Measurements from ENCODE around the gene SLC35F4.

SLC35F4 gene

GRCh38 chr14:57889245-57889644 is 23.4 kb upstream of the SLC35F4 start:
- CTCF ChIA-PET, result no interaction called here
- DNase-seq (ENCODE audit: extremely low spot score), result no peak
- POLR2A ChIA-PET, result no interaction called here
- no peak for TF ChIP-seq PKNOX1 (IDR thresholded peaks at IDR 0.05)
- TF ChIP-seq ARNT (IDR thresholded peaks at IDR 0.05), result no peak
- TF ChIP-seq LEF1 (IDR thresholded peaks at IDR 0.05; ENCODE audit: borderline replicate concordance), result no peak
- TF ChIP-seq HDGF (IDR thresholded peaks at IDR 0.05; ENCODE audit: borderline replicate concordance), result no peak
- TF ChIP-seq SUZ12 (IDR thresholded peaks at IDR 0.05), result no peak
- TF ChIP-seq ZNF384 (IDR thresholded peaks at IDR 0.05), result no peak
- no peak for TF ChIP-seq FOXK2 (IDR thresholded peaks at IDR 0.05)
- TF ChIP-seq CTBP1 (IDR thresholded peaks at IDR 0.05; ENCODE audit: borderline replicate concordance), result no peak
- TF ChIP-seq FOXA1 (IDR thresholded peaks at IDR 0.05), result no peak
- no peak for TF ChIP-seq NFRKB (IDR thresholded peaks at IDR 0.05)
- no peak for TF ChIP-seq TARDBP (IDR thresholded peaks at IDR 0.05)
- no peak for TF ChIP-seq ELF4 (IDR thresholded peaks at IDR 0.05)
- TF ChIP-seq L3MBTL2 (conservative IDR thresholded peaks at IDR 0.05), result no peak
- TF ChIP-seq BHLHE40 (IDR thresholded peaks at IDR 0.05; ENCODE audit: borderline replicate concordance), result no peak
- no peak for TF ChIP-seq SP1 (IDR thresholded peaks at IDR 0.05)
- TF ChIP-seq FOXM1 (IDR thresholded peaks at IDR 0.05; ENCODE audit: borderline replicate concordance), result no peak

- POLR2A ChIA-PET, result no interaction called here
These were observed 18.3 kb upstream of the SLC35F4 start for GRCh38 chr14:57884175-57884574.

DNA sequence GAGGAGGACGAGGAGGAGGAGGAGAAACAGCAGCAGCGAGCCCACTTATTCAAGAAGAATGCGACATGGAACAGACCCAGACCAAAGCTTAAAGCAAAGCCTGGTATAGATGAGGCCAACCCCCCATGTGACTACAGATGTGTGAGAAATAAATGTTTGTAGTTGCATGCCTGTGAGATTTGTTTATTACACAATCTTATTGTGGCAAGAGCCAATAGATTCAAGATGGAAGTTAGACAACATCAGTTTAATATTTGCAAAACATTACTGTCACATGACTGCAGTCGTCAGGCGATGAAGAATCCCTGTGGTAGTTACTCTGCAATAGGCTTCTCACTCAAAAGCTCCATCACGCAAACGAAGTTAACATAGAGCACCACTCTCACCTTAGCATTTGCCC is 17.2 kb upstream of the SLC35F4 start:
- ChIA-PET POLR2A (no interaction called here), CTCF (interaction anchor here (1.0 kb wide), 1 partner anchor 13 kb away, joined by 6 read pairs; no protein-coding TSS in a partner anchor)
- TF ChIP-seq FOXK2 (IDR thresholded peaks at IDR 0.05) (no peak), NFRKB (IDR thresholded peaks at IDR 0.05) (no peak), ARNT (IDR thresholded peaks at IDR 0.05) (no peak), TARDBP (IDR thresholded peaks at IDR 0.05) (no peak), ZNF384 (IDR thresholded peaks at IDR 0.05) (no peak), BHLHE40 (IDR thresholded peaks at IDR 0.05; ENCODE audit: borderline replicate concordance) (no peak), LEF1 (IDR thresholded peaks at IDR 0.05; ENCODE audit: borderline replicate concordance) (no peak), SP1 (IDR thresholded peaks at IDR 0.05) (no peak), ELF4 (IDR thresholded peaks at IDR 0.05) (no peak), PKNOX1 (IDR thresholded peaks at IDR 0.05) (no peak), SUZ12 (IDR thresholded peaks at IDR 0.05) (no peak), CTBP1 (IDR thresholded peaks at IDR 0.05; ENCODE audit: borderline replicate concordance) (no peak), HDGF (IDR thresholded peaks at IDR 0.05; ENCODE audit: borderline replicate concordance) (no peak), L3MBTL2 (conservative IDR thresholded peaks at IDR 0.05) (no peak)
- DNase-seq (ENCODE audit: extremely low spot score), result no peak

More at GRCh38 chr14:57884175-57884574, 18.3 kb upstream of the SLC35F4 start:
- TF ChIP-seq FOXK2 (IDR thresholded peaks at IDR 0.05), result no peak
- no peak for TF ChIP-seq ZNF384 (IDR thresholded peaks at IDR 0.05)
- no peak for TF ChIP-seq PKNOX1 (IDR thresholded peaks at IDR 0.05)
- TF ChIP-seq TARDBP (IDR thresholded peaks at IDR 0.05), result no peak
- no peak for TF ChIP-seq ELF4 (IDR thresholded peaks at IDR 0.05)
- TF ChIP-seq SUZ12 (IDR thresholded peaks at IDR 0.05), result no peak
- TF ChIP-seq ARNT (IDR thresholded peaks at IDR 0.05), result no peak
- no peak for DNase-seq (ENCODE audit: extremely low spot score)
- CTCF ChIA-PET, result interaction anchor here (1.0 to 1.2 kb wide), 2 partner anchors 14 to 222 kb away, joined by 3 to 6 read pairs; no protein-coding TSS in a partner anchor

- ChIA-PET POLR2A (no interaction called here), CTCF (no interaction called here)
- DNase-seq (ENCODE audit: extremely low spot score), result no peak
- TF ChIP-seq TARDBP (IDR thresholded peaks at IDR 0.05) (no peak), FOXK2 (IDR thresholded peaks at IDR 0.05) (no peak), L3MBTL2 (conservative IDR thresholded peaks at IDR 0.05) (no peak), CTBP1 (IDR thresholded peaks at IDR 0.05; ENCODE audit: borderline replicate concordance) (no peak), FOXM1 (IDR thresholded peaks at IDR 0.05; ENCODE audit: borderline replicate concordance) (no peak), PKNOX1 (IDR thresholded peaks at IDR 0.05) (no peak), ARNT (IDR thresholded peaks at IDR 0.05) (no peak), HDGF (IDR thresholded peaks at IDR 0.05; ENCODE audit: borderline replicate concordance) (no peak), FOXA1 (IDR thresholded peaks at IDR 0.05) (no peak), LEF1 (IDR thresholded peaks at IDR 0.05; ENCODE audit: borderline replicate concordance) (no peak), SUZ12 (IDR thresholded peaks at IDR 0.05) (no peak)
These were observed 13.6 kb upstream of the SLC35F4 start for GRCh38 chr14:57879516-57879915.

DNA sequence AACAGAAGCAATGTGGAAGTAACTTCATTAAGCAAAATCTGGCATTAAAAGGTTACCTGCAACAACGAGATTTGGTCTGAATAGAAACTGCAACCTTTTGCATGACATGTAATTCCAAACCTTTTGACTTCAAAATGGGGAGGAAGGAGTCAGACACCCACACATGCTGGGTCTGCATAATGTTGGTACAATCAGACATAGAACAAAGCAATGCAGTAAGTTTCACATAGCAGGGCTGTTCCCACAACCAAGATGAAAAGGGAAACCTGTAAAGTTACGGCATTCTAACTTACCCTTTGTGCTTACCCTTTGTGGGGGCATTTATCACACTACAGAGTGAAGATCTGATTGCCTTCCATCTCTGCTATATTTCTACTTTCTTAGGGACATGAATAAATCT is 10.1 kb upstream of the SLC35F4 start:
- ChIA-PET POLR2A (no interaction called here), CTCF (no interaction called here)
- TF ChIP-seq FOXK2 (IDR thresholded peaks at IDR 0.05) (no peak), BHLHE40 (IDR thresholded peaks at IDR 0.05; ENCODE audit: borderline replicate concordance) (no peak), FOXA1 (IDR thresholded peaks at IDR 0.05) (no peak), PKNOX1 (IDR thresholded peaks at IDR 0.05) (no peak), NFRKB (IDR thresholded peaks at IDR 0.05) (no peak), CTBP1 (IDR thresholded peaks at IDR 0.05; ENCODE audit: borderline replicate concordance) (no peak), ELF4 (IDR thresholded peaks at IDR 0.05) (no peak), LEF1 (IDR thresholded peaks at IDR 0.05; ENCODE audit: borderline replicate concordance) (no peak), FOXM1 (IDR thresholded peaks at IDR 0.05; ENCODE audit: borderline replicate concordance) (no peak), TARDBP (IDR thresholded peaks at IDR 0.05) (no peak), SUZ12 (IDR thresholded peaks at IDR 0.05) (no peak)
- DNase-seq (ENCODE audit: extremely low spot score), result no peak

All from HEK293T (cell line).